Mucosa of rectum (tissue), 2 donors: ENCODE measurements around the gene IMMP2L.

ENCODE experiments used
- H3K27ac ChIP-seq, 2 donors: one replicate each; pipeline ENCODE4 v1.7.0; 2013; ENCODE audit warnings: inconsistent platforms in 2 of 2, low read depth in 2 of 2, low read length in 2 of 2
- H3K27me3 ChIP-seq, 2 donors: one replicate each; pipeline ENCODE4 v1.7.0; 2013; ENCODE audit warnings: low read length in 2 of 2; ENCODE audit not compliant: control insufficient read depth in 2 of 2, insufficient read depth in 2 of 2
- H3K36me3 ChIP-seq, 2 donors: one replicate each; pipeline ENCODE4 v1.7.0; 2013; ENCODE audit warnings: low read length in 2 of 2; ENCODE audit not compliant: control insufficient read depth in 2 of 2, insufficient read depth in 2 of 2
- H3K4me1 ChIP-seq, 2 donors: one replicate each; pipeline ENCODE4 v1.7.0; 2013; ENCODE audit warnings: low read length in 2 of 2, mild to moderate bottlenecking in 1 of 2; ENCODE audit not compliant: control insufficient read depth in 2 of 2, insufficient read depth in 2 of 2
- H3K4me3 ChIP-seq, 2 donors: one replicate each; pipeline ENCODE4 v1.7.0; 2013; ENCODE audit warnings: low read length in 2 of 2
- H3K9ac ChIP-seq, 2 donors: one replicate each; pipeline ENCODE4 v1.7.0; 2013; ENCODE audit warnings: low read length in 2 of 2, low read depth in 1 of 2, mild to moderate bottlenecking in 1 of 2
- H3K9me3 ChIP-seq, 2 donors: one replicate each; pipeline ENCODE4 v1.7.0; 2013; ENCODE audit warnings: low read length in 2 of 2; ENCODE audit not compliant: control insufficient read depth in 2 of 2
- donor health status: healthy.
- donor health status: Normal muscosa, but diverticular disease.

Gene IMMP2L

DNA sequence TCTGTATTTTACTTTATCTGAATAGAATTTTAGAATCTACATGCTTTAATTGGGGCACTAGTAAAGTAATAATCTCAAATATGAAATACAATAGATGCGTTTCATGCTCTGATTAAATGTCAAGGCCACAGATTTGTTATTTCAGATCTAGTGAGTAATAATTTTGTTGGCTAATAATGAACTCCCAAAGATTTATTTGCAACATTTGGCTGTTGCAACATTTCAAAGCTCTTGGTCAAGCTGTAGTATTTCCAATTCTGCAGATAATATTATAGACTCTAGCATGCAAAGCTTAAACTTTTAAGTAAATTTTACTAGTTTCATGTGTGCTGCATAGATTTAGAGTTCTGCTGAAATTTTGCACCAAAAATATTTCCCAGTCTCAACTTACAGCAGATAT is 454.7 kb downstream of the IMMP2L start:
- Histone ChIP-seq H3K27me3 (no peaks in the 10 kb centered on the region), H3K36me3 (no peaks in the 10 kb centered on the region), H3K27ac (no peak overlapping the region), H3K4me1 (peaks cover 0 to 2% of the 10 kb centered on the region in 2 donors), H3K9ac (no peak overlapping the region), H3K4me3 (no peak overlapping the region), H3K9me3 (no peaks in the 10 kb centered on the region)

DNA sequence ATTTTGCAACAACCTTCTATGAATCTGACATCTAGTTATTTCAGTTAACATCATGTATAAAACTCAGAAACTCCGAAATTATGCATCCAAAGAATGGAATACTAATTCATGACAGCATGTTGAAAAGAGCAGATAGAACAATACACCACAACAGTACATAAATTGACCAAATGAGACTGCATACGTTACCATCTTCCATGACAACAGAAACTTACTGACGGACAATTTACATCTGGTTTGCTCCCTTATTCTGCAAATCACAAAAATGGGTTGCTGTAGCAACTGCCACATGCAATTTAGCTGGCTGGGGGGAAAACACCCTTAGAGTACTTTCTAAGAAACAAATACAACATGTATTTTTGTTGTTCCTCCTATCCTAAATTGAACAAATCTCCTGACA is 457.0 kb downstream of the IMMP2L start:
- no peaks in the 10 kb centered on the region for H3K27me3 ChIP-seq
- H3K4me3 ChIP-seq: no peak overlapping the region
- peaks cover 0 to 2% of the 10 kb centered on the region in 2 donors for H3K4me1 ChIP-seq
- no peak overlapping the region for H3K27ac ChIP-seq
- H3K9me3 ChIP-seq: no peaks in the 10 kb centered on the region
- H3K36me3 ChIP-seq: no peaks in the 10 kb centered on the region
- H3K9ac ChIP-seq: no peak overlapping the region

DNA sequence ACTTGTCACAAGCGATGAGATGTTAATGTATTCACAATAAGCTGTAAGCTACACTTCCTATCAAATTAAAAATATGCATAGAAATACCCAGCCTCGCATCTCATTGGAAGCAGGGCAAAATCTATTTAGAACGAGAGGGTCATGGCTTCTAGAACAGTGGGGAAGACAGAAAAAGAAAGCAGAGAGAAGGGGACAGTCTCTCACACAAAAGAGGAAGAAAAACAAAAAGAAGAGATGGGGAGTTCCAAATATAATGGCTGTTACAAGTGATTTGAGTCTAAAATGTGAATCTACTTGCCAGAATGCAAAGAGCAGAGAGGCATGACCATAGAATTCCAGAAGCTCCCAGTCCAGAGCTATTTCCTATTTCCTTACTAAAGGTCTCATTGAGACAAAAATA is 457.6 kb downstream of the IMMP2L start:
- Histone ChIP-seq H3K27ac (no peak overlapping the region), H3K36me3 (no peaks in the 10 kb centered on the region), H3K27me3 (no peaks in the 10 kb centered on the region), H3K4me3 (no peak overlapping the region), H3K4me1 (peaks cover 0 to 2% of the 10 kb centered on the region in 2 donors), H3K9me3 (no peaks in the 10 kb centered on the region), H3K9ac (no peak overlapping the region)

DNA sequence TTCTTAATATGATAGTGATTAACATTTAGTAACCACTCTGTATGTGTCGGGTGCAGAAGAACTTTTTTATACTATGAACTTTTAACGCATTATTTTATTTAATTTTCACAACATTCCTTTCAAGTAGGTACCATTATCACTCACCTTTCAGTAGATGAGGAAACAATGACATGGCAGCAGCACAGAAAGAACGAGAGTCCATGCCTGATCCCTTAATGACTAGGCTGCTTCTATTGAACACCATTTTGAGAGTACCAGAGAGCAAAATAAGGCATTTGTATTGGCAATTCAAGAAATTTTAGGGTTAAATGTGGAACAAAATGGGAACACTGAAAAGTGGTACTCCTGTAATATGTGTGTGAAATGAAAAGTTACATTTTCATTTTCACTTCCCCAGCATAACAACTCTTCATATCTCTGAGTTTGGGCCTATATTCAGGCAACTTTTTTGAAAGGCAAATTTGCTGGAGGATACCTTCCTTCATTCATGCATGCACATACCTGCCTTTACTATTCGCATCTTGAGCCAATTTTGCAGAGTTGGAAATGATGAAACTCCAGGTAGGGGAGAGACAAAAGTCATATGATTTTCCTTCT is 458.5 kb downstream of the IMMP2L start:
- H3K9ac ChIP-seq: no peak overlapping the region
- no peak overlapping the region for H3K4me3 ChIP-seq
- peaks cover 0 to 2% of the 10 kb centered on the region in 2 donors for H3K4me1 ChIP-seq
- no peaks in the 10 kb centered on the region for H3K36me3 ChIP-seq
- H3K27ac ChIP-seq: no peak overlapping the region
- no peaks in the 10 kb centered on the region for H3K9me3 ChIP-seq
- no peaks in the 10 kb centered on the region for H3K27me3 ChIP-seq

DNA sequence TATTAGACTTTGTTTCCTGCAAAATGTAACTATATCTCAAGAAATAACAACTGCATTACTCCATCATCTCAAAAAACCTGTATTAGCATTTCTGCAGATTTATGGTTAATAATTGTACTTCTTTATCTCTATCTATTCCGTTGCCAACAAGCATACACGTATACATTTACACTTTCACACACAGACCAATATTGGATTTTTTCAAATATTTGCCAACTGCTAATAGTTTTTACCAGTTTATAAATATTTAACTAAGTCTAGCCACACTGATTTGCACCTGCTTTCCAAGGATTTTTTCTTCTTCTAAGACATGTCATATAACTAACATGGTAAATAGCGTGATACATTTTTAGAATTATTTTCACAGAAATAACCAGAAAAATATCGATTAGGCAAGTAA is 459.2 kb downstream of the IMMP2L start:
- no peak overlapping the region for H3K9ac ChIP-seq
- H3K4me3 ChIP-seq: no peak overlapping the region
- H3K36me3 ChIP-seq: no peaks in the 10 kb centered on the region
- H3K27ac ChIP-seq: no peak overlapping the region
- no peaks in the 10 kb centered on the region for H3K27me3 ChIP-seq
- no peaks in the 10 kb centered on the region for H3K9me3 ChIP-seq
- peaks cover 0 to 2% of the 10 kb centered on the region in 2 donors for H3K4me1 ChIP-seq

DNA sequence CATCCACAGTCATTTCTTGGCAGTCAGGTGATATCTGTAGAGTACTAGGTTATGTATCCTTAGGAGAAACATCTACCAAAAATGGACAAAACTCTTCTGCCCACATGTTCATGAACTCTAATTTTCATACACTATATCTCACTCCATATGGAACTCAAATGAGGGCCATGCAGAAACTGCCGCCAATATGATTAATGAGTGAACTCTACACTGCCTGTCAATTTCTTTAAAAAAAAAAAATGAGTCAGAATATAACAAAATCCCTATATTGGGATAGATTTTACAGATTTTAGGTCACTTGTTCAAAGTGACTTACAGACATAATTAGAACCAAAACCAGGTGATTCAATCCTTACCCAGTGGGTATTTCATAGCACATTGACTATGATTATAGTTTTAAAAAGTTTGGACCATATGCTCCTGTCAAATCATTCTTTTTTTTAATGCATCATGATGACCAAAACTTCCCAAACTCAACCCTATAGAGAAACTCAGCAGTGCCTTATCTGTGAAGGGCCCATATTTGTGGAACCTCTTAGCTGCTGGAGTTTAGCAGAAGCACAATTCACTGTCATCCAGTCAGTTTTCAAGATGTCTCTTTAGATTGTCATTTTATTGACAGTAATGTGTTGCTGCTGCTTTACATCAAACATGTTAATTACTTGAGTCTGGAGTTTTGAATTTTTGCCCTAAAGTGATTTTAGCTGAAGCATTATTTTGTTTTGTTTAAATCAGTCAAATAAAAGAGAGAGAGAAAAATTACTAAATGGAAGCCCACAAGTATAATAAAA is 460.2 kb downstream of the IMMP2L start:
- Histone ChIP-seq H3K4me1 (peaks cover 0 to 2% of the 10 kb centered on the region in 2 donors), H3K27ac (no peak overlapping the region), H3K4me3 (no peak overlapping the region), H3K9me3 (no peaks in the 10 kb centered on the region), H3K36me3 (no peaks in the 10 kb centered on the region), H3K9ac (no peak overlapping the region), H3K27me3 (no peaks in the 10 kb centered on the region)

DNA sequence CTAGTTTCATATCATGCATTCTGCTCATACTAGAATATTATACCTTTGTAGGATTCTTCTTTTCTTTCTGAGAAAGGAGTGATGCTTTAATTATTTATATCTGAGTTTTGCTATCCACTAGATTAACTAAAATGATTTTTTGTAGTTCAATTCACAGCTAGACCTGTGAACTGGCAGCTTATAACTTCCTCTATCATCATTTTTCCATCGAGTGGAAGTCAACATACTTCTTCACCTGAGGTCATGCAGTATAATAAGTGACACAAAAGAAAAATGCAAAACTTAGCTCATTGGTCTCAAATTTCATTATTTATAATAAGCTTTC is 463.4 kb downstream of the IMMP2L start:
- H3K27ac ChIP-seq: no peak overlapping the region
- no peaks in the 10 kb centered on the region for H3K9me3 ChIP-seq
- H3K4me3 ChIP-seq: no peak overlapping the region
- H3K27me3 ChIP-seq: no peaks in the 10 kb centered on the region
- H3K9ac ChIP-seq: no peak overlapping the region
- H3K36me3 ChIP-seq: no peaks in the 10 kb centered on the region
- peaks cover 0 to 2% of the 10 kb centered on the region in 2 donors for H3K4me1 ChIP-seq

DNA sequence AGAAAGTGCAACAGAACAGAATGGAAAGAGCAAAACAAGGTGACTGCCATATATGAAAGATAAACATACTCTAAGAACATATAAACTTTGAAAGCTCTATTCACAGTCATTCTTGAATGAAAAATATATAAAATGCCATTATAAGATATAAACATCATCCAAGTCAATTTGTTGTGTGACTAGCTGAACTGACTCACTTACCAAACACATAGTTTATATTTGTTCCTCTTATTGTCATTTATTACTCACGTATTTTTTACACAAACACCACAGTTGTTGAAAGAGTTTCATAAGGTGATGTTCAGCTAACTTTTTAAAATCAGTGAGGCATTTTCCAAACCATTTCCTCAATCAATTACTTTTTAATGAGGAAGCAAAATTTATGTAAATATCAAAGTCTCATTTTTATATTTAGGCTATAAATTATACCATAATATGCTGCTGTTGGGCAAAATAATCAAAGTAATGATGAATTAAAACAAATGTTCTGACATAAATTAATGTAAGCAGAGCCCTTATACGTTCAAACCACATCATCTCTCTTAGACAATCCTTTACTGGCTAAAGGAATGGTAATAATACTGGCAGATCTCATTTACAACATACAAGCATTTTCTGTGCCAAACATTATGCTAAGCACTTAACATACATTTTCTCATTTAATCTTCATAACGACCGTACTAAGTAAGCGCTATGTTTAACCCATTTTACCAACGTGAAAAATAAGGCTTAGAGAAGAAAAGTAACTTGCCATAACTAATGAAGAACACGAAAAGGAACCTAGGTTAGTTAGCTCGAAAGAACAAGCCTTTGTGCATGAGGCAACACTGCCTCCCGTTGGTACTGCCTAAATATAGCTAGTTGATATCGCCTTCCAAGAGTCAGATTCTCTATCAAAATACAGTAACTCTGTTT is 464.0 kb downstream of the IMMP2L start:
- H3K27ac ChIP-seq: no peak overlapping the region
- no peak overlapping the region for H3K4me3 ChIP-seq
- H3K27me3 ChIP-seq: no peaks in the 10 kb centered on the region
- H3K9ac ChIP-seq: no peak overlapping the region
- H3K4me1 ChIP-seq: no peaks in the 10 kb centered on the region
- no peaks in the 10 kb centered on the region for H3K9me3 ChIP-seq
- no peaks in the 10 kb centered on the region for H3K36me3 ChIP-seq

DNA sequence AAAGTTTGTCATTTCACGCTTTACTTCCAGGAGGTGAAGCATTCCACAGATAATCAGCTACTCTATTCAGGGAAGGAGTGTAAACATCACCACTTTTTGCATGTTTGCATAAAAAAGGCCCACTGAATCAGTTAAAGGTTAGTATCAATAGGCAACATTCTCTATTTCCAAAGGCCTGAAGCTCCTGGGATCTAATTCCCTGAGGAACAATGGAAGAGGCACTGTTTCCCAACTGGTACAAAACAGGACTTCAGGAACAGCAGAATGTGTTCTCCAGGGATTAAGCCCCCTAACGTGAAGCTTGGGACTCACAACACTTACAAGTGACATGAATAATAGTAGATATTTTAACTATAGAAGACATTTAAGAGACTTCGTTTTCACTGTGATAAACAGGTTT is 465.3 kb downstream of the IMMP2L start:
- no peaks in the 10 kb centered on the region for H3K4me1 ChIP-seq
- H3K36me3 ChIP-seq: no peaks in the 10 kb centered on the region
- no peak overlapping the region for H3K27ac ChIP-seq
- H3K27me3 ChIP-seq: no peaks in the 10 kb centered on the region
- H3K4me3 ChIP-seq: no peak overlapping the region
- no peaks in the 10 kb centered on the region for H3K9me3 ChIP-seq
- no peak overlapping the region for H3K9ac ChIP-seq

DNA sequence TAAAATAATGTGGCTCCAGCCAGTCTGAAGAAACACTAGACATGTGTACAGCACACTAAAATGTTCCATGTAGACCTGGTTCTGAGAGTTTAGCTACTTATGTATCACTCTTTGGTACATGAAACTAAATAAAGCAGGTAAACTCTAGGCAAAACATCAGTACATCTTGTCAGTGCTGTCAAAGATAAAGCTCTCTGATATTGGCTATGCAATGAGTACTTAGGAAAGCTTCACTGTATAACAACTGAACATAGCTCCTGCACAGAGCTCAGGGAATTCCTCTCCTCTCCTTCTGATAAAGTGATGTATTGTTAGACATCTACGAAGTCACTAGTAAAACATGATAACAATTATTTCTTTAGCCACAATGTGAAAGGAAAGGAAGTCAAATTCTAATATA is 467.9 kb downstream of the IMMP2L start:
- Histone ChIP-seq H3K9ac (no peak overlapping the region), H3K36me3 (no peaks in the 10 kb centered on the region), H3K9me3 (no peaks in the 10 kb centered on the region), H3K4me3 (no peak overlapping the region), H3K27me3 (no peaks in the 10 kb centered on the region), H3K27ac (no peak overlapping the region), H3K4me1 (no peaks in the 10 kb centered on the region)
